SK-N-SH (cell line): ENCODE measurements around the gene MLIP. TPM values are rescaled to one million over a fixed set of nuclear protein-coding genes. Genes with fewer than 3 reads are reported as not detected.

ENCODE experiments used
- CTCF ChIA-PET: fragments of 300-600, 350-600 bp; formaldehyde crosslinking; extraction: SDS; loops from one replicate; lab custom pipeline; 2021; lab: Yijun Ruan, JAX
- POLR2A ChIA-PET: fragments of 350-600 bp; sonication (Branson Sonifier 250); formaldehyde crosslinking; extraction: SDS; loops from one replicate; lab custom pipeline; 2020; ENCODE audit warnings: antibody characterized with exemption, inconsistent platforms; lab: Yijun Ruan, JAX
- DNase-seq: peaks from one replicate; pipeline ENCODE4 v3.0.0; 2012
- H2AFZ ChIP-seq: fragments of 200-600 bp; sonication (generic); 2 replicates; pipeline ENCODE4 v1.8.1; 2016; ENCODE audit warnings: antibody characterized with exemption, mild to moderate bottlenecking, low read depth
- H3F3A ChIP-seq: fragments of 200-600 bp; sonication (generic); replicated peaks from 2 replicates; pipeline ENCODE3; 2016; ENCODE audit warnings: antibody characterized with exemption, mild to moderate bottlenecking; ENCODE audit not compliant: insufficient read depth
- H3K27ac ChIP-seq, 2 experiments: fragments of 200-500 bp in 1 of 2; fragments of 200-600 bp in 1 of 2; sonication (Bioruptor generic) in 1 of 2; sonication (generic), shearing (Covaris generic) in 1 of 2; 2 replicates each; pipeline versions ENCODE4 v1.5.1 to v1.6.1; 2014 to 2016; ENCODE audit warnings: low read depth in 2 of 2, inconsistent platforms in 1 of 2, low read length in 1 of 2, mild to moderate bottlenecking in 1 of 2, mixed read lengths in 1 of 2
- H3K27me3 ChIP-seq: fragments of 200-600 bp; sonication (generic), shearing (Covaris generic); 2 replicates; pipeline ENCODE4 v1.6.1; 2016; ENCODE audit warnings: mixed run types; ENCODE audit not compliant: insufficient read depth
- H3K36me3 ChIP-seq, 2 experiments: fragments of 200-500 bp in 1 of 2; fragments of 200-600 bp in 1 of 2; sonication (Bioruptor generic) in 1 of 2; sonication (generic) in 1 of 2; replicated peaks in 1 of 2; 2 replicates each; pipeline versions ENCODE3 to v1.5.1; 2014 to 2016; ENCODE audit warnings: low read length in 1 of 2, mild to moderate bottlenecking in 1 of 2; ENCODE audit not compliant: insufficient read depth in 2 of 2, control insufficient read depth in 1 of 2
- H3K4me1 ChIP-seq, 2 experiments: fragments of 200-500 bp in 1 of 2; fragments of 200-600 bp in 1 of 2; sonication (Bioruptor generic) in 1 of 2; sonication (generic), shearing (Covaris generic) in 1 of 2; 2 replicates each; pipeline versions ENCODE4 v1.5.1 to v1.6.1; 2014 to 2016; ENCODE audit warnings: low read depth in 1 of 2, low read length in 1 of 2, mixed run types in 1 of 2; ENCODE audit not compliant: insufficient read depth in 2 of 2, control insufficient read depth in 1 of 2
- H3K4me2 ChIP-seq: fragments of 200-600 bp; sonication (generic), shearing (Covaris generic); 2 replicates; pipeline ENCODE4 v1.6.1; 2017; ENCODE audit warnings: mixed run types
- H3K4me3 ChIP-seq, 2 experiments: fragments of 200-500 bp in 1 of 2; fragments of 200-600 bp in 1 of 2; sonication (Bioruptor generic) in 1 of 2; sonication (generic), shearing (Covaris generic) in 1 of 2; 2 replicates each; pipeline versions ENCODE4 v1.5.1 to v1.8.1; 2014 to 2016; ENCODE audit warnings: low read depth in 2 of 2, inconsistent platforms in 1 of 2, low read length in 1 of 2, mild to moderate bottlenecking in 1 of 2, mixed read lengths in 1 of 2, moderate library complexity in 1 of 2
- H3K79me2 ChIP-seq: fragments of 200-600 bp; sonication (generic); 2 replicates; pipeline ENCODE4 v1.8.1; 2017; ENCODE audit warnings: mild to moderate bottlenecking; ENCODE audit not compliant: insufficient read depth
- H3K9ac ChIP-seq: fragments of 200-600 bp; sonication (generic); 2 replicates; pipeline ENCODE4 v1.6.1; 2017; ENCODE audit warnings: mixed run types
- H3K9me2 ChIP-seq: fragments of 200-600 bp; sonication (generic); 2 replicates; pipeline ENCODE4 v1.6.1; 2017; ENCODE audit warnings: mixed run types
- H3K9me3 ChIP-seq: fragments of 200-600 bp; sonication (generic); 2 replicates; pipeline ENCODE4 v1.6.1; 2017; ENCODE audit warnings: mixed run types, mild to moderate bottlenecking, moderate library complexity
- H4K20me1 ChIP-seq: fragments of 200-600 bp; sonication (generic); 2 replicates; pipeline ENCODE4 v1.6.1; 2017; ENCODE audit warnings: mild to moderate bottlenecking, mixed run types; ENCODE audit not compliant: insufficient read depth
- ELF1 ChIP-seq: IDR thresholded peaks from 2 replicates; pipeline ENCODE4 v1.4.0; 2012
- FOSL2 ChIP-seq: IDR thresholded peaks from 2 replicates; pipeline ENCODE4 v1.4.0; 2012; ENCODE audit warnings: low read depth, mild to moderate bottlenecking, moderate library complexity, borderline replicate concordance
- GABPA ChIP-seq: IDR thresholded peaks from 2 replicates; pipeline ENCODE4 v1.4.0; 2012; ENCODE audit warnings: low read depth, mild to moderate bottlenecking
- GATA2 ChIP-seq: sonication (generic); formaldehyde crosslinking; IDR thresholded peaks from 2 replicates; pipeline ENCODE4 v1.5.0; 2020; ENCODE audit warnings: mild to moderate bottlenecking, missing genetic modification reagents
- JUND ChIP-seq: IDR thresholded peaks from 2 replicates; pipeline ENCODE4 v1.4.0; 2012
- NRF1 ChIP-seq: IDR thresholded peaks from 2 replicates; pipeline ENCODE4 v1.6.1; 2012; ENCODE audit warnings: low read depth, mild to moderate bottlenecking, low read length
- PBX3 ChIP-seq: IDR thresholded peaks from 2 replicates; pipeline ENCODE4; 2012
- POLR2AphosphoS5 ChIP-seq: IDR thresholded peaks from 2 replicates; pipeline ENCODE4 v1.6.1; 2012; ENCODE audit warnings: low read depth, low read length
- RCOR1 ChIP-seq: fragments of 150-350 bp; IDR thresholded peaks from 2 replicates; pipeline ENCODE4 v1.6.1; 2017; ENCODE audit warnings: antibody characterized with exemption, low read length
- REST ChIP-seq: IDR thresholded peaks from 2 replicates; pipeline ENCODE4 v1.6.1; 2012; ENCODE audit warnings: mild to moderate bottlenecking, low read depth, low read length, moderate library complexity
- RFX5 ChIP-seq: IDR thresholded peaks from 2 replicates; pipeline ENCODE4 v1.6.1; 2012; ENCODE audit warnings: mild to moderate bottlenecking, improper control_type of control experiment, low read length
- RXRA ChIP-seq: IDR thresholded peaks from 2 replicates; pipeline ENCODE4 v1.4.0; 2012; ENCODE audit warnings: low read depth, mild to moderate bottlenecking, borderline replicate concordance
- SIN3A ChIP-seq: IDR thresholded peaks from 2 replicates; pipeline ENCODE4 v1.6.1; 2012; ENCODE audit warnings: low read depth, mild to moderate bottlenecking, low read length, moderate library complexity, borderline replicate concordance
- TCF12 ChIP-seq: IDR thresholded peaks from 2 replicates; pipeline ENCODE4 v1.4.0; 2012
- ZBTB33 ChIP-seq: IDR thresholded peaks from 2 replicates; pipeline ENCODE4 v1.4.0; 2012; ENCODE audit warnings: low read depth, borderline replicate concordance
- WGBS: methylation state at CpG from one replicate; pipeline ENCODE4 v1.1.6; 2017; ENCODE audit warnings: low lambda C conversion rate; 5-methylcytosine and 5-hydroxymethylcytosine counted together
- polyA plus RNA-seq, 3 experiments: library from polyadenylated mRNA; depleted of rRNA; stranded (reverse); fragments of >200 nt; gene quantifications; 2 replicates each; pipeline ENCODE4 v1.2.3, GENCODE V29; 2012
- TF ChIP-seq, protein P1 (sequence below): fragments of 150-350 bp; IDR thresholded peaks from 2 replicates; pipeline ENCODE4 v1.6.1; 2017; ENCODE audit warnings: antibody characterized with exemption, low read length, low read depth, borderline replicate concordance
- TF ChIP-seq, protein P2 (sequence below): fragments of 150-350 bp; IDR thresholded peaks from 2 replicates; pipeline ENCODE4 v1.6.1; 2016; ENCODE audit warnings: mild to moderate bottlenecking, low read depth, low read length

The MLIP gene
- polyA plus RNA-seq, 1 of the 3 experiments (the other 2 are of a cell fraction) = not detected

DNA sequence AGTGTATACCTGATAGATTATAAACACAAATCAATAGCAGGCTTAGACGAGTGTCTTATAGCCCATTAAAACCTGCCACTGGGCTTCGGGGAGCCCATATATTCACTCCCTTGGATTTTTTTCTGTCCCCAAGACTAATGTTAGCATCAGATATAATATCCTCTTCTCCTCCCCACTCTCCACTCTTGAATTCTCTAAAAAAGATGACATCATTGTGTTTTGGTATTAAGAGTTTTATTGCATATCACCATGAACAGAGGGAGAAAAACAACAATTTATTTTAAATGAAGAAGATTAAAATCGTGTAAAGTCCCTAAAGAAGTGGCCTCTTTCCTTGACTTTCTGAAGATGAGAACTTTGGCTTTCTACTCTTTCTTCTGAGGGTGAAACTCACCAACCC lies 84.4 kb downstream of the MLIP start (continued):
- no peak for TF ChIP-seq PBX3

GRCh38 chr6:54196905-54197304 lies 85.7 kb downstream of the MLIP start:
- Histone ChIP-seq H2AFZ (no peak overlapping the region), H3K36me3 (no peaks in the 10 kb centered on the region), H3F3A (peaks cover 3% of the 10 kb centered on the region), H3K27ac (no peak overlapping the region), H4K20me1 (no peaks in the 10 kb centered on the region), H3K27me3 (no peaks in the 10 kb centered on the region), H3K79me2 (no peaks in the 10 kb centered on the region), H3K4me1 (peaks cover 0 to 4% of the 10 kb centered on the region in 2 experiments; a peak in 2 of 4 replicates), H3K9me3 (no peaks in the 10 kb centered on the region), H3K4me2 (no peak overlapping the region), H3K4me3 (no peak overlapping the region), H3K9ac (no peak overlapping the region), H3K9me2 (no peaks in the 10 kb centered on the region)
- TF ChIP-seq PBX3 = no peak
- no peak for TF ChIP-seq RXRA
- TF ChIP-seq, protein P1, sequence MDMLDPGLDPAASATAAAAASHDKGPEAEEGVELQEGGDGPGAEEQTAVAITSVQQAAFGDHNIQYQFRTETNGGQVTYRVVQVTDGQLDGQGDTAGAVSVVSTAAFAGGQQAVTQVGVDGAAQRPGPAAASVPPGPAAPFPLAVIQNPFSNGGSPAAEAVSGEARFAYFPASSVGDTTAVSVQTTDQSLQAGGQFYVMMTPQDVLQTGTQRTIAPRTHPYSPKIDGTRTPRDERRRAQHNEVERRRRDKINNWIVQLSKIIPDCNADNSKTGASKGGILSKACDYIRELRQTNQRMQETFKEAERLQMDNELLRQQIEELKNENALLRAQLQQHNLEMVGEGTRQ = no peak
- TF ChIP-seq POLR2AphosphoS5 = no peak
- no peak for TF ChIP-seq GABPA
- no peak for TF ChIP-seq RCOR1
- TF ChIP-seq REST = no peak
- ChIA-PET CTCF (no interaction called here), POLR2A (no interaction called here)
- 4% methylated on average over 3 of the region's 3 CpGs for WGBS
- no peak for DNase-seq

DNA sequence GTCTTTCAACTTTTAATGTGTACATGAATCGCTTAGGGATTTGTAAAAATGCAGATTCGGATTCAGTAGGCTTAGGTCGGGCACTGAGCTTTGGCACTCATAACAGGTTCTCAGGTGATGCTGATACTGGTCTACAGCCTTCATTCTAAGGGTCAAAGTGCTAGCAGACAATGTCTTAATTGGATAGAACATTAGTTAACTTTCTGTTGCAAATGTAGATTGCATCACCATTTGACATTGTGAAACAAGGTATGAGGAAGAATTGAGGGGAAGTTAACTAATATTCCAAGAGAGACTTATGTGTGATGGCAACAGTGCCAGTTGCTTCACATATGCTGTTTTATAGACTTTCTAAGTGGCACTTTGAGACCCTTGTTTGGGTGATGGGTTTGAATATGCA lies 86.9 kb downstream of the MLIP start:
- Histone ChIP-seq H3K9me2 (no peaks in the 10 kb centered on the region), H3F3A (peaks cover 3% of the 10 kb centered on the region), H3K27ac (no peak overlapping the region), H3K79me2 (no peaks in the 10 kb centered on the region), H3K4me1 (peaks cover 0 to 4% of the 10 kb centered on the region in 2 experiments; a peak in 2 of 4 replicates), H3K4me3 (no peak overlapping the region), H3K27me3 (0 out of 2 replicates have a peak, but pooled peaks cover 6% of the 10 kb centered on the region), H3K9me3 (no peaks in the 10 kb centered on the region), H3K4me2 (no peak overlapping the region), H3K9ac (no peak overlapping the region), H4K20me1 (no peaks in the 10 kb centered on the region), H2AFZ (no peak overlapping the region), H3K36me3 (no peaks in the 10 kb centered on the region)
- ChIA-PET CTCF (no interaction called here), POLR2A (no interaction called here)
- 0% methylated on average over 3 of the region's 3 CpGs for WGBS
- DNase-seq = no peak
- TF ChIP-seq NRF1 (no peak), RFX5 (no peak), RXRA (no peak), FOSL2 (no peak), TCF12 (no peak), JUND (no peak), ZBTB33 (no peak), SIN3A (no peak), GATA2 (CRISPR knock-in tag) (no peak), ELF1 (no peak)
- TF ChIP-seq, protein P2, sequence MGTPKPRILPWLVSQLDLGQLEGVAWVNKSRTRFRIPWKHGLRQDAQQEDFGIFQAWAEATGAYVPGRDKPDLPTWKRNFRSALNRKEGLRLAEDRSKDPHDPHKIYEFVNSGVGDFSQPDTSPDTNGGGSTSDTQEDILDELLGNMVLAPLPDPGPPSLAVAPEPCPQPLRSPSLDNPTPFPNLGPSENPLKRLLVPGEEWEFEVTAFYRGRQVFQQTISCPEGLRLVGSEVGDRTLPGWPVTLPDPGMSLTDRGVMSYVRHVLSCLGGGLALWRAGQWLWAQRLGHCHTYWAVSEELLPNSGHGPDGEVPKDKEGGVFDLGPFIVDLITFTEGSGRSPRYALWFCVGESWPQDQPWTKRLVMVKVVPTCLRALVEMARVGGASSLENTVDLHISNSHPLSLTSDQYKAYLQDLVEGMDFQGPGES = no peak
